ENCODE measurements around the gene SLC16A3.

SLC16A3 gene

DNA sequence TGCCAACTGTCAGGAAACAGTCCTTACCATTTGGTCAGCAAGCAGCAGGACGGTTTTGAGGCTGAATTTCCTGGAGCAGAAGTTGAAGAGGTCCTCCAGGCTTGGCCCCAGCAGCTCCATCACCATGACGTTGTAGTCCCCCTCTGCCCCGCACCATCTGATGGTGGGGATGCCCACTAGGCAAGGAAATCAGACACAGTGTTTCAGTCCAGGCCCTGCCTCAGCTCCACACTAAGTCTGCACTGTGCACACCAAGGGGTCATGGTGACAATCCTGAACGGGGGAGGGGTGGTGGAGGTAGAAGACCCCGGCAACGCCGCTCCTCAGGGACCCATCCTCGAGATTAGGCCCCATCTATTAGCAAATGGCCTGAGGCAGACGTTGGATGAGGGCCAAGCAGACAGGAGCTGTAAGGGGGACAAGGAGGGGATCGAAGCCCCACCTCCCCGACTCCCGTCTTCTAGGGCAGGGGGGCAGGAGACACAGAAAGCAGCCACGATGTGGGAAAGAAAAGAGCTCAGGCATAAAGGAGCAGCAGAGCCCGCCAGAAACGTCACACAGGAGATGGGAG lies 26.6 kb downstream of the SLC16A3 start:
- Histone ChIP-seq H3K79me1 (ENCODE audit: low read length) (no peaks in the 10 kb centered on the region), H3K27me3 (ENCODE audit: insufficient read depth, low read length) (no peaks in the 10 kb centered on the region), H3K23ac (ENCODE audit: low read length) (no peak overlapping the region), H4K12ac (ENCODE audit: low read depth, low read length) (no peak overlapping the region), H2AK5ac (ENCODE audit: low read length) (no peak overlapping the region), H3K9ac (ENCODE audit: low read length) (no peak overlapping the region), H3K9me3 (ENCODE audit: insufficient read depth, low read depth, low read length) (peaks cover 4% of the 10 kb centered on the region), H2BK12ac (ENCODE audit: low read length) (no peak overlapping the region), H3K4me1 (ENCODE audit: control insufficient read depth in 1 of 2, insufficient read depth in 2 of 2, low read length in 2 of 2) (no peaks in the 10 kb centered on the region), H4K91ac (ENCODE audit: low read depth, low read length) (no peak overlapping the region), H4K8ac (ENCODE audit: low read depth, low read length) (no peak overlapping the region), H3K4me2 (ENCODE audit: low read length) (no peak overlapping the region), H2BK5ac (ENCODE audit: low read depth, low read length, poor library complexity) (no peak overlapping the region), H3K4me3 (ENCODE audit: low read depth, low read length) (no peak overlapping the region), H3K79me2 (ENCODE audit: control insufficient read depth, insufficient read depth, low read length, poor library complexity) (no peaks in the 10 kb centered on the region), H3K14ac (ENCODE audit: low read length) (no peak overlapping the region), H3K18ac (ENCODE audit: low read length) (no peak overlapping the region), H3K27ac (ENCODE audit: low read depth, low read length) (no peak overlapping the region), H2BK120ac (ENCODE audit: insufficient read depth, low read length, poor library complexity) (no peak overlapping the region), H2AFZ (ENCODE audit: insufficient read depth, low read length, poor library complexity) (no peak overlapping the region), H3K36me3 (ENCODE audit: control insufficient read depth in 1 of 2, insufficient read depth in 2 of 2, low read length in 2 of 2) (peaks cover 71 to 85% of the 10 kb centered on the region in 2 experiments), H3K4ac (ENCODE audit: low read depth, low read length) (no peak overlapping the region)
- DNase-seq, result no peak
- no CpG with 5 or more reads among the region's 15 CpGs for WGBS (ENCODE audit: extremely low coverage, insufficient coverage, insufficient read length)

DNA sequence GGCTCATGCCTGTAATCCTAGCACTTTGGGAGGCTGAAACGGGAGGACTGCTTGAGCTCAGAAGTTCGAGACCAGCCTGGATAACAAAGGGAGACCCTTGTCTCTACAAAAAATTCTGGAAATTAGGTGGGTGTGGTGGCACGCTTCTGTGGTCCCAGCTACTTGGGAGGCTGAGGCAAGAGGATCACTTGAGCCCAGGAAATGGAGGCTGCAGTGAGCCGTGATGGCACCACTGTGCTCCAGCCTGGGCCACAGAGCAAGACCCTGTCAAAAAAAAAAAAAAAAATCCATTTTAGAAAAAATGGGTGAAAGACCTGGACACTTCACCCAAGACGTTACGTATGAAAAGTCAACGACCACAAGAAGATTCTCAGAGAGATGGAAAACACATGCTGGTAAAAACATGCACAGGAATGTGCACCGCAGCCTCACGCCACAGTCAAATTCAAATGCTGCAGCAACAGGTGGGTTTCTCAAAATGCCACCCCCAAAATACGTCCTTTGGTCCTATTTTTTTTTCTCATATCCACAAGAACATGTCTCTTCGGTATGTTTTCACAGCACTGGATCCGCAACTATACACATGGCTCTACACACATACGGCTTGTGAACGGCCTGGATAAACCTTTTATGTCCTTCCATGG lies 27.5 kb downstream of the SLC16A3 start:
- Histone ChIP-seq H3K27ac (ENCODE audit: low read depth, low read length) (no peak overlapping the region), H2AFZ (ENCODE audit: insufficient read depth, low read length, poor library complexity) (no peak overlapping the region), H3K9me3 (ENCODE audit: insufficient read depth, low read depth, low read length) (peaks cover 4% of the 10 kb centered on the region), H4K8ac (ENCODE audit: low read depth, low read length) (no peak overlapping the region), H3K4ac (ENCODE audit: low read depth, low read length) (no peak overlapping the region), H4K91ac (ENCODE audit: low read depth, low read length) (no peak overlapping the region), H2AK5ac (ENCODE audit: low read length) (no peak overlapping the region), H4K12ac (ENCODE audit: low read depth, low read length) (no peak overlapping the region), H3K4me2 (ENCODE audit: low read length) (no peak overlapping the region), H3K18ac (ENCODE audit: low read length) (no peak overlapping the region), H2BK12ac (ENCODE audit: low read length) (no peak overlapping the region), H3K14ac (ENCODE audit: low read length) (no peak overlapping the region), H3K9ac (ENCODE audit: low read length) (no peak overlapping the region), H3K36me3 (ENCODE audit: control insufficient read depth in 1 of 2, insufficient read depth in 2 of 2, low read length in 2 of 2) (peaks cover 70 to 84% of the 10 kb centered on the region in 2 experiments), H3K23ac (ENCODE audit: low read length) (no peak overlapping the region), H3K27me3 (ENCODE audit: insufficient read depth, low read length) (no peaks in the 10 kb centered on the region), H3K79me2 (ENCODE audit: control insufficient read depth, insufficient read depth, low read length, poor library complexity) (no peaks in the 10 kb centered on the region), H2BK120ac (ENCODE audit: insufficient read depth, low read length, poor library complexity) (no peak overlapping the region), H3K79me1 (ENCODE audit: low read length) (no peaks in the 10 kb centered on the region), H3K4me1 (ENCODE audit: control insufficient read depth in 1 of 2, insufficient read depth in 2 of 2, low read length in 2 of 2) (no peaks in the 10 kb centered on the region), H3K4me3 (ENCODE audit: low read depth, low read length) (no peak overlapping the region), H2BK5ac (ENCODE audit: low read depth, low read length, poor library complexity) (no peak overlapping the region)
- no CpG with 5 or more reads among the region's 14 CpGs for WGBS (ENCODE audit: extremely low coverage, insufficient coverage, insufficient read length)
- peak in 1 of 2 donors; percentile 7 for DNase-seq

DNA sequence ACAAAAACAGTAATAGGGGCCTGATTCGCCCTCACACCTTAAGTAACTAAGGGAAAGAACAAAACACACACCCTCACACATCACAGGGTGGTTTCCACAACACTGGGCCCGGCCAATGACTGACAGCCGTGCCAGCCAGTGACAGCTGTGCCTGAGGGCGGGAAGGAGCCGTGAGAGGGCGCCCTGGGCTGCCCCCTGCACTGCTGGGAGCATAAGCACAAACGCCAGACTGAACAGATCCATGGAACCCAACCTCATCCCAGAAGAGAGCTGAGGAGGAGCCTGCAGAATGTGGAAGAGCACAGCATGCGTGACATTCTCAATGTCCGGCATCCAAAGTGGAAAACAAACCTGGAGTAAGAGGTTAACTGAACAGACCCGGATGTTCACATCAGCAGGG lies 28.6 kb downstream of the SLC16A3 start:
- Histone ChIP-seq H3K18ac (ENCODE audit: low read length) (no peak overlapping the region), H4K12ac (ENCODE audit: low read depth, low read length) (no peak overlapping the region), H3K4me2 (ENCODE audit: low read length) (no peak overlapping the region), H3K79me1 (ENCODE audit: low read length) (no peaks in the 10 kb centered on the region), H2BK5ac (ENCODE audit: low read depth, low read length, poor library complexity) (no peak overlapping the region), H3K27me3 (ENCODE audit: insufficient read depth, low read length) (no peaks in the 10 kb centered on the region), H4K8ac (ENCODE audit: low read depth, low read length) (no peak overlapping the region), H3K9me3 (ENCODE audit: insufficient read depth, low read depth, low read length) (peaks cover 3% of the 10 kb centered on the region), H2AFZ (ENCODE audit: insufficient read depth, low read length, poor library complexity) (no peak overlapping the region), H2BK120ac (ENCODE audit: insufficient read depth, low read length, poor library complexity) (no peak overlapping the region), H3K27ac (ENCODE audit: low read depth, low read length) (no peak overlapping the region), H3K79me2 (ENCODE audit: control insufficient read depth, insufficient read depth, low read length, poor library complexity) (no peaks in the 10 kb centered on the region), H3K4ac (ENCODE audit: low read depth, low read length) (peak overlapping the region; percentile 0), H3K9ac (ENCODE audit: low read length) (no peak overlapping the region), H3K23ac (ENCODE audit: low read length) (no peak overlapping the region), H3K4me3 (ENCODE audit: low read depth, low read length) (no peak overlapping the region), H3K4me1 (ENCODE audit: control insufficient read depth in 1 of 2, insufficient read depth in 2 of 2, low read length in 2 of 2) (no peaks in the 10 kb centered on the region), H4K91ac (ENCODE audit: low read depth, low read length) (no peak overlapping the region), H3K14ac (ENCODE audit: low read length) (no peak overlapping the region), H3K36me3 (ENCODE audit: control insufficient read depth in 1 of 2, insufficient read depth in 2 of 2, low read length in 2 of 2) (peaks cover 69 to 84% of the 10 kb centered on the region in 2 experiments), H2AK5ac (ENCODE audit: low read length) (no peak overlapping the region), H2BK12ac (ENCODE audit: low read length) (no peak overlapping the region)
- DNase-seq, result peak; percentile 44 to 62
- no CpG with 5 or more reads among the region's 10 CpGs for WGBS (ENCODE audit: extremely low coverage, insufficient coverage, insufficient read length)

DNA sequence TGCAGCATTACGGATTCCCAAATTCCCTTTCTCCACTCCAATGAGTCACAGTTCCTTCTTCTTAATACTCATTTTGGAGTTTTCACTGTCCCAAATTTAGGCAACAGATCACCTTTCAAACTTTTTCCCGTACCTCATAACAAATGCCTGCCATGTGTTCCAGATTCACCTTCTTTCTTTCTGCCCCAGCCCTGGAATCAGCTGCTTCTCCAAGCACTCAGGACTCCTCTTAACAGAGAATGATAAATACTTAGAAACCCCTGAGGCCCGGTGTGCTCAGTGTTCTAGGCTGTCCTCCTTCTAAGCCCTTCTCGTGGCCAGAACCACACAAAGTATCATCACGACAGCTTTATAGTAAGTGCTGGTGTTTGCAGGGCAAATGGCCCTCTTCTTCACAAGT lies 29.7 kb downstream of the SLC16A3 start:
- Histone ChIP-seq H3K4me3 (ENCODE audit: low read depth, low read length) (no peak overlapping the region), H3K9me3 (ENCODE audit: insufficient read depth, low read depth, low read length) (no peaks in the 10 kb centered on the region), H2BK120ac (ENCODE audit: insufficient read depth, low read length, poor library complexity) (no peak overlapping the region), H3K79me2 (ENCODE audit: control insufficient read depth, insufficient read depth, low read length, poor library complexity) (no peaks in the 10 kb centered on the region), H3K4ac (ENCODE audit: low read depth, low read length) (no peak overlapping the region), H3K4me2 (ENCODE audit: low read length) (no peak overlapping the region), H4K12ac (ENCODE audit: low read depth, low read length) (no peak overlapping the region), H3K14ac (ENCODE audit: low read length) (no peak overlapping the region), H3K9ac (ENCODE audit: low read length) (no peak overlapping the region), H3K27ac (ENCODE audit: low read depth, low read length) (no peak overlapping the region), H3K36me3 (ENCODE audit: control insufficient read depth in 1 of 2, insufficient read depth in 2 of 2, low read length in 2 of 2) (peaks cover 68 to 84% of the 10 kb centered on the region in 2 experiments), H2AFZ (ENCODE audit: insufficient read depth, low read length, poor library complexity) (no peak overlapping the region), H2AK5ac (ENCODE audit: low read length) (no peak overlapping the region), H3K18ac (ENCODE audit: low read length) (no peak overlapping the region), H4K91ac (ENCODE audit: low read depth, low read length) (no peak overlapping the region), H3K23ac (ENCODE audit: low read length) (no peak overlapping the region), H3K79me1 (ENCODE audit: low read length) (no peaks in the 10 kb centered on the region), H2BK12ac (ENCODE audit: low read length) (no peak overlapping the region), H4K8ac (ENCODE audit: low read depth, low read length) (no peak overlapping the region), H3K4me1 (ENCODE audit: control insufficient read depth in 1 of 2, insufficient read depth in 2 of 2, low read length in 2 of 2) (no peaks in the 10 kb centered on the region), H2BK5ac (ENCODE audit: low read depth, low read length, poor library complexity) (no peak overlapping the region), H3K27me3 (ENCODE audit: insufficient read depth, low read length) (no peaks in the 10 kb centered on the region)
- DNase-seq, result peak in 1 of 2 donors; percentile 2
- WGBS (ENCODE audit: extremely low coverage, insufficient coverage, insufficient read length), result no CpG with 5 or more reads among the region's 5 CpGs

All from trophoblast cell (in vitro differentiated cells and primary cell).